OCI-LY7 (cell line): Measurements from ENCODE around the gene ZNRF3. TPM values are rescaled to one million over a fixed set of nuclear protein-coding genes. Genes with fewer than 3 reads are reported as not detected.
A peak's percentile ranks its signal among the peaks of the same experiment; 100 is the strongest.

Experiments
- BruUV-seq: library from RNA; stranded (reverse); fragments of 400-500 nt; replicated peaks from 2 replicates; lab custom pipeline; 2021; lab: Mats Ljungman, UMichigan
- CTCF ChIA-PET: fragments of 300-600 bp; sonication (Branson Sonifier 250); formaldehyde crosslinking; loops from one replicate; lab custom pipeline; 2022; ENCODE audit warnings: antibody characterized with exemption; ENCODE audit not compliant: unreplicated experiment; lab: Charles Lee
- POLR2A ChIA-PET: fragments of 300-600 bp; sonication (Branson Sonifier 250); formaldehyde crosslinking; loops from one replicate; lab custom pipeline; 2022; ENCODE audit warnings: antibody characterized with exemption; lab: Charles Lee
- DNase-seq: peaks from one replicate; pipeline ENCODE4 v3.0.0-alpha.2; 2015; ENCODE audit warnings: low spot score
- H2AFZ ChIP-seq: fragments of 200-600 bp; sonication (generic), shearing (Covaris generic); 2 replicates; pipeline ENCODE4 v1.6.1; 2014; ENCODE audit warnings: mild to moderate bottlenecking, antibody characterized with exemption, low read length, moderate library complexity
- H3K27ac ChIP-seq: fragments of 200-600 bp; sonication (generic); 2 replicates; pipeline ENCODE4 v1.5.1; 2014; ENCODE audit warnings: mixed run types, low read depth, mild to moderate bottlenecking, moderate library complexity, low read length, inconsistent platforms; ENCODE audit not compliant: poor library complexity, severe bottlenecking
- H3K36me3 ChIP-seq: fragments of 200-600 bp; sonication (generic); 2 replicates; pipeline ENCODE4 v1.6.1; 2014; ENCODE audit warnings: mild to moderate bottlenecking, antibody characterized with exemption, low read length, moderate library complexity, mixed read lengths; ENCODE audit not compliant: insufficient read depth
- H3K4me1 ChIP-seq: fragments of 200-600 bp; sonication (generic); 2 replicates; pipeline ENCODE4 v1.5.1; 2014; ENCODE audit warnings: mild to moderate bottlenecking, low read length; ENCODE audit not compliant: insufficient read depth, poor library complexity, severe bottlenecking
- H3K4me2 ChIP-seq: fragments of 200-600 bp; sonication (generic); 2 replicates; pipeline ENCODE4 v1.6.1; 2014; ENCODE audit warnings: mild to moderate bottlenecking, low read length
- H3K4me3 ChIP-seq: fragments of 200-600 bp; sonication (generic); 2 replicates; pipeline ENCODE4 v1.5.1; 2014; ENCODE audit warnings: mild to moderate bottlenecking, low read depth, low read length; ENCODE audit not compliant: poor library complexity, severe bottlenecking
- H3K79me2 ChIP-seq: fragments of 200-600 bp; sonication (generic); 2 replicates; pipeline ENCODE4 v1.6.1; 2016; ENCODE audit warnings: low read depth, mild to moderate bottlenecking, low read length, moderate library complexity, mixed read lengths; ENCODE audit not compliant: insufficient read depth
- H3K9me2 ChIP-seq: fragments of 200-600 bp; sonication (generic); 2 replicates; pipeline ENCODE4 v1.6.1; 2016; ENCODE audit warnings: mild to moderate bottlenecking, low read length, mixed read lengths; ENCODE audit not compliant: insufficient read depth
- H3K9me3 ChIP-seq: fragments of 200-600 bp; sonication (generic); 2 replicates; pipeline ENCODE4 v1.6.1; 2014; ENCODE audit warnings: mild to moderate bottlenecking, mixed run types, low read length, mixed read lengths
- H4K20me1 ChIP-seq: fragments of 200-600 bp; sonication (generic); 2 replicates; pipeline ENCODE4 v1.6.1; 2014; ENCODE audit warnings: mild to moderate bottlenecking, antibody characterized with exemption, low read length, moderate library complexity, mixed read lengths; ENCODE audit not compliant: insufficient read depth
- EZH2phosphoT487 ChIP-seq: fragments of 200-600 bp; sonication (generic); IDR thresholded peaks from 2 replicates; pipeline ENCODE4 v1.6.1; 2018; ENCODE audit warnings: low read depth, borderline replicate concordance, mild to moderate bottlenecking, mixed run types, antibody characterized with exemption, low read length, moderate library complexity, mixed read lengths
- intact Hi-C: fragments of 100-400 bp; cut with micrococcal nuclease; formaldehyde crosslinking; loops from one replicate; pipeline ENCODE4 v1.10.0; 2022; ENCODE audit not compliant: unreplicated experiment
- total RNA-seq, 2 experiments: library from RNA; depleted of rRNA in 1 of 2; stranded (reverse); fragments of >200 nt in 1 of 2; shearing (Covaris generic) in 1 of 2; gene quantifications; 2 replicates each; pipeline ENCODE4 v1.2.3, GENCODE V29; 2014 to 2022
- TF ChIP-seq, protein P1 (sequence below): fragments of 200-600 bp; sonication (generic); conservative IDR thresholded peaks from 2 replicates; pipeline ENCODE4 v1.5.1; 2014; ENCODE audit warnings: mild to moderate bottlenecking, antibody characterized with exemption, low read length, moderate library complexity, mixed read lengths

The ZNRF3 gene
- total RNA-seq, 2 experiments from 2014 or later: 3.6 to 3.9 TPM

GRCh38 chr22:29014773-29015172, 131.4 kb downstream of the ZNRF3 start:
- no peaks in the 10 kb centered on the region for H3K79me2 ChIP-seq
- ChIA-PET POLR2A (interaction anchor here (0.6 to 0.7 kb wide), 2 partner anchors 268 to 907 kb away, joined by 3 read pairs; no protein-coding TSS in a partner anchor), CTCF (no interaction called here)
- no peak overlapping the region for H3K4me2 ChIP-seq
- no peaks in the 10 kb centered on the region for H3K36me3 ChIP-seq
- no peak overlapping the region for H2AFZ ChIP-seq
- H3K9me2 ChIP-seq: no peaks in the 10 kb centered on the region
- H4K20me1 ChIP-seq: no peaks in the 10 kb centered on the region
- H3K4me1 ChIP-seq: peaks cover 6% of the 10 kb centered on the region
- intact Hi-C loops: no loop called here
- BruUV-seq: no TSS peak
- H3K4me3 ChIP-seq: no peak overlapping the region
- no peak for DNase-seq
- TF ChIP-seq EZH2phosphoT487: no peak
- TF ChIP-seq, protein P1, sequence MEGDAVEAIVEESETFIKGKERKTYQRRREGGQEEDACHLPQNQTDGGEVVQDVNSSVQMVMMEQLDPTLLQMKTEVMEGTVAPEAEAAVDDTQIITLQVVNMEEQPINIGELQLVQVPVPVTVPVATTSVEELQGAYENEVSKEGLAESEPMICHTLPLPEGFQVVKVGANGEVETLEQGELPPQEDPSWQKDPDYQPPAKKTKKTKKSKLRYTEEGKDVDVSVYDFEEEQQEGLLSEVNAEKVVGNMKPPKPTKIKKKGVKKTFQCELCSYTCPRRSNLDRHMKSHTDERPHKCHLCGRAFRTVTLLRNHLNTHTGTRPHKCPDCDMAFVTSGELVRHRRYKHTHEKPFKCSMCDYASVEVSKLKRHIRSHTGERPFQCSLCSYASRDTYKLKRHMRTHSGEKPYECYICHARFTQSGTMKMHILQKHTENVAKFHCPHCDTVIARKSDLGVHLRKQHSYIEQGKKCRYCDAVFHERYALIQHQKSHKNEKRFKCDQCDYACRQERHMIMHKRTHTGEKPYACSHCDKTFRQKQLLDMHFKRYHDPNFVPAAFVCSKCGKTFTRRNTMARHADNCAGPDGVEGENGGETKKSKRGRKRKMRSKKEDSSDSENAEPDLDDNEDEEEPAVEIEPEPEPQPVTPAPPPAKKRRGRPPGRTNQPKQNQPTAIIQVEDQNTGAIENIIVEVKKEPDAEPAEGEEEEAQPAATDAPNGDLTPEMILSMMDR: no peak
- H3K27ac ChIP-seq: no peak overlapping the region
- H3K9me3 ChIP-seq: no peaks in the 10 kb centered on the region

DNA sequence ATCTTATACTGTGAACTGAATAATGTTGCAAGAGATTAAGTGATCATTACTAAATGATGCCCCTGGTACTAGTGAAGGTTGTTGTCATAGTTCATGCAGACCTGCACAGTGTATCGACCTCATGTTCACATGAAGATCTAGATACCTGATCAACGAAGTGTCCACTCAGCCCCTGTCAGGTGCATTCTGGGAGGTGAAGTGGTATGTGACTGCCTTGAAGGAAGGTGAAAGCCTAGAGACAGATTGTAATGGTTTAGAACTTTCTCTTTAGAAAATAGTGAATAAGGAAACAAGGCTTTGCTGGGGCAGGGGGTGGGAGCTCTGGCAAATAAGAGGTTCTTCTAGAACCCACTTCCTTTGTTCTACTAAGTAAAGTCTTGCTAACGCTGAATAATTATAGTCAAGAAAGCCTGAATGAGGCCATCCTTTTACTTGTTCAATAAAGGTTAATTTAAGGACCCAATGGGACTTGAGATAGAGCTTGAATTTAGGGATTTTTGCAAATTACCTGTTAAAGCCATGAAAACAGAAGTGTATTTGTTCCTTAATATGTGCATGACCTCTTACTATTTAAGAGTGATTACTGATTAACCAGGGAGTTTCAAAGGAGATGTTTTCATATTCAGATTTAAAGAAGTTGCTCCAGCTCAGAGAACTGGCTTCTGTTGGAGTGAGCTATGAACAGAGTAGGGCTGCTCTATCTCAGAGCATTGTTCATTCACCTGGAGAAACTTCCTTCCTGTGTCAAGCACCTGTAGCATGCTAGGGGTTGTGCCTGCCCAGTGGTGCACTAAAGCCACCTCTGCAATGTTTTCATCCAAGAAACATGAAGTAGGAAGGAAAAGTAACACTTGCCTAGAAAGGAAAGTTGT, 132.9 kb downstream of the ZNRF3 start:
- intact Hi-C loops: no loop called here

More for the DNA sequence above, 132.9 kb downstream of the ZNRF3 start:
- Histone ChIP-seq H4K20me1 (no peaks in the 10 kb centered on the region), H3K36me3 (no peaks in the 10 kb centered on the region), H3K4me1 (peaks cover 6% of the 10 kb centered on the region), H3K4me3 (no peak overlapping the region), H2AFZ (no peak overlapping the region), H3K9me2 (no peaks in the 10 kb centered on the region), H3K79me2 (no peaks in the 10 kb centered on the region), H3K9me3 (no peaks in the 10 kb centered on the region), H3K4me2 (no peak overlapping the region), H3K27ac (no peak overlapping the region)
- TF ChIP-seq, protein P1: no peak
- TF ChIP-seq EZH2phosphoT487: no peak
- BruUV-seq: no TSS peak
- ChIA-PET CTCF (no interaction called here), POLR2A (interaction anchor here (0.7 to 1.2 kb wide), 2 partner anchors 293 to 886 kb away, joined by 3 to 5 read pairs; no protein-coding TSS in a partner anchor)
- DNase-seq: peak; percentile 14
